Heart right ventricle (tissue), 16 donors: ENCODE results near the gene SCAMP4. TPM values are rescaled to one million over a fixed set of nuclear protein-coding genes. Genes with fewer than 3 reads are reported as not detected.

Experiments
- ATAC-seq, 8 donors: fragments of 200-7000 bp; cut with Tn5 transposase; one replicate each; pipeline ENCODE4 v1.9.1; 2020; ENCODE audit warnings: mild to moderate bottlenecking in 8 of 8, moderate library complexity in 8 of 8, moderate number of reproducible peaks in 1 of 8
- DNase-seq, 2 donors: peaks; one replicate each; pipeline ENCODE4 v3.0.0-alpha.2; 2020
- H3K27ac ChIP-seq, 10 donors: fragments of 200-600 bp; sonication (generic) in 2 of 10; one replicate each; pipeline versions ENCODE4 v1.5.0 to v1.8.0; 2020 to 2022; ENCODE audit warnings: mild to moderate bottlenecking in 3 of 10
- H3K27me3 ChIP-seq, 7 donors: fragments of 200-600 bp; one replicate each; pipeline ENCODE4 v1.8.0; 2021 to 2022; ENCODE audit warnings: mild to moderate bottlenecking in 2 of 7
- H3K36me3 ChIP-seq, 9 donors: fragments of 200-600 bp; sonication (generic) in 1 of 9; one replicate each; pipeline versions ENCODE4 v1.5.0 to v1.8.0; 2020 to 2022; ENCODE audit warnings: mild to moderate bottlenecking in 2 of 9
- H3K4me1 ChIP-seq, 9 donors: fragments of 200-600 bp; sonication (generic) in 1 of 9; one replicate each; pipeline versions ENCODE4 v1.5.0 to v1.8.0; 2020 to 2022; ENCODE audit warnings: mild to moderate bottlenecking in 4 of 9
- H3K4me3 ChIP-seq, 10 donors: fragments of 200-600 bp; sonication (generic) in 2 of 10; one replicate each; pipeline versions ENCODE4 v1.5.0 to v1.8.0; 2020 to 2022; ENCODE audit warnings: mild to moderate bottlenecking in 7 of 10, moderate library complexity in 2 of 10
- H3K9me3 ChIP-seq, 11 donors: fragments of 200-600 bp in 10 of 11; sonication (generic) in 2 of 11; one replicate each; pipeline versions ENCODE4 v1.5.0 to v1.8.0; 2013 to 2022; ENCODE audit warnings: mild to moderate bottlenecking in 2 of 11, control low read depth in 1 of 11, moderate library complexity in 1 of 11
- CTCF ChIP-seq, 9 donors: fragments of 200-600 bp; sonication (generic) in 2 of 9; IDR thresholded peaks; one replicate each; pipeline versions ENCODE4 v1.5.0 to v1.8.0; 2021 to 2022; ENCODE audit warnings: antibody characterized with exemption in 9 of 9, mild to moderate bottlenecking in 5 of 9, moderate library complexity in 1 of 9
- WGBS, 2 donors: extraction: QIAGEN DNeasy Blood & Tissue Kit; methylation state at CpG; one replicate each; pipeline ENCODE4 v1.1.7; 2013; ENCODE audit warnings: inconsistent platforms in 1 of 2; 5-methylcytosine and 5-hydroxymethylcytosine counted together
- intact Hi-C, 10 donors: fragments of 100-400 bp; cut with DNase I; formaldehyde crosslinking; loops; one replicate each; pipeline versions ENCODE4 v1.11.1 to v1.14.2; 2022
- polyA plus RNA-seq, 2 donors: library from polyadenylated mRNA; stranded (reverse); fragments of 200-250 nt; gene quantifications; one replicate each; pipeline ENCODE4 v1.2.3, GENCODE V29; 2013
- total RNA-seq, 10 donors: library from RNA; stranded (reverse); fragmentation: NEBNext Ultra II Directional in 3 of 10; extraction: Animal tissue kit (Norgen Biotek cat#: 25700) in 3 of 10; gene quantifications; one replicate each; pipeline versions ENCODE4 v1.2.1 to v1.2.4, GENCODE V29; 2021 to 2023
- donor health status: Arrhythmogenic right ventricular cardiomyopathy.
- donor health status: ischemic (EF 13 %, LVEDD 7.1; RV severe dilation, severe dysfunction).
- donor health status: healthy with polysubstance abuse.
- donor health status: DM: no; HTN: yes; CAD: no.
- donor health status: DM: no; HTN: no; CAD: no.
- donor health status: ischemic (EF 25% LVEDD 6.9; RV normal size, moderate dysfunction).
- donor health status: ischemic (EF 25% LVEDD 5.7; RV mildly dilated, moderate dysfunction).
- donor health status: healthy.
- donor health status: DM: yes; HTN: yes; CAD: no.
- donor health status: Ischemic cardiomyopathy.
- donor health status: ischemic (EF 35%, LVEDD 5.7; RV mildly dilated, moderate dysfunction).
- donor health status: nonischemic (EF 11% LVEDD 7.7; RV severe dilation, severe dysfunction).
- donor health status: DM: yes; HTN: yes; CAD: no.
- donor health status: PGD.
- donor health status: ischemic (EF 29% LVEDD 5.4; RV normal size, mild dysfunction).
- donor health status: nonischemic (EF 23%, LVEDD 6.1; RV moderate dilation, normal function).

The SCAMP4 gene
- total and polyA plus RNA-seq, 12 donors: 11.7 to 24.2 (median 15.8) TPM

- Histone ChIP-seq H3K27me3 (no peaks in the 10 kb centered on the region), H3K27ac (no peak overlapping the region), H3K4me3 (no peak overlapping the region), H3K4me1 (no peaks in the 10 kb centered on the region), H3K9me3 (no peaks in the 10 kb centered on the region), H3K36me3 (peaks cover 0 to 81% (median 33%) of the 10 kb centered on the region in 9 donors)
- DNase-seq: no peak
- intact Hi-C loops: no loop called here
- TF ChIP-seq CTCF (IDR thresholded peaks at IDR 0.05): no peak
- 93 to 96% methylated on average over 17 of the region's 17 CpGs for WGBS, 2 donors
- ATAC-seq: no peak
Observed at GRCh38 chr19:1917146-1917545, 11.9 kb downstream of the SCAMP4 start.

DNA sequence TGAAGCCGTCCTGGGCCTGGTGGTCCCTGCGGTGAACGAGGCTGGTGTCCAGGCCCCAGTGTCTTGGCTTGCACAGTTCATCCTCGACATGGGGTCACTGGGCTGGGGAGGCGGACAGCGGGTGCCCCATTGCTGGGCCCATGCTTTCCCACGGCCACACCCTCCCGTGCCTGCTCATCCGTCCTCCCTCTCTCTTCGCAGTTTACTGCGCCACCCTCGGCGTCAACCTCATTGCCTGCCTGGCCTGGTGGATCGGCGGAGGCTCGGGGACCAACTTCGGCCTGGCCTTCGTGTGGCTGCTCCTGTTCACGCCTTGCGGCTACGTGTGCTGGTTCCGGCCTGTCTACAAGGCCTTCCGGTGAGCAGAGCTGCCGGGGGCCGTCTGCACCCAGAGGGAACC lies 12.7 kb downstream of the SCAMP4 start:
- H3K36me3 ChIP-seq: peaks cover 0 to 81% (median 40%) of the 10 kb centered on the region in 9 donors
- peaks cover 0 to 4% (median 0%) of the 10 kb centered on the region in 11 donors for H3K9me3 ChIP-seq
- TF ChIP-seq CTCF (IDR thresholded peaks at IDR 0.05): no peak
- no peak overlapping the region for H3K4me3 ChIP-seq
- H3K4me1 ChIP-seq: no peaks in the 10 kb centered on the region
- H3K27me3 ChIP-seq: no peaks in the 10 kb centered on the region
- DNase-seq (no peak), ATAC-seq (no peak)
- WGBS, 2 donors: 93 to 95% methylated on average over 25 of the region's 25 CpGs
- H3K27ac ChIP-seq: no peak overlapping the region
- intact Hi-C loops: no loop called here

- intact Hi-C loops: no loop called here
- ATAC-seq (no peak), DNase-seq (no peak)
- no peak overlapping the region for H3K27ac ChIP-seq
- TF ChIP-seq CTCF (IDR thresholded peaks at IDR 0.05): no peak
- peaks cover 0 to 3% (median 0%) of the 10 kb centered on the region in 9 donors for H3K4me1 ChIP-seq
- H3K4me3 ChIP-seq: no peak overlapping the region
- H3K9me3 ChIP-seq: peaks cover 0 to 4% (median 0%) of the 10 kb centered on the region in 11 donors
- peaks cover 0 to 81% (median 45%) of the 10 kb centered on the region in 9 donors for H3K36me3 ChIP-seq
- H3K27me3 ChIP-seq: no peaks in the 10 kb centered on the region
- 95 to 97% methylated on average over 26 to 28 of the region's 28 CpGs for WGBS, 2 donors
Observed at GRCh38 chr19:1918975-1919374, 13.8 kb downstream of the SCAMP4 start.

DNA sequence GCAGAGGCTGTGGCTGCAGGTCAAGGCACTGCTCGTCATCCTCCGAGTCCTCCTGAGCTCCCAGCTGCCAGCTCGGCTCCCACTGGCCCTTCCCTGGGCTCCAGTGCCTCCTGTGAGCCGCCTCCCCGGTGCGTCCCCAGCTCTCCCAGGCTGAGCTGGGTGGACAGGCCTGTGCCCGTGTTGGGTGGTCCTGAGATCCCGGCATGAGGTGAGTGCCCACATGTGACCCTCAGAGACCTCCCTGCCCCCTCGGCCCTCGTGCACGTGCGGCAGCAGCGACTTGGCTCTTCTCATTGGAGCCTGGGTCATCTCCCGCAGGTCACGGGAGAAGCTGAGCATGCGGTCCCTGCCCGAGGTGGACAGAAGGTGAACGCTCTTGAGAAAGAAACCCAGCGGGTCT lies 15.4 kb downstream of the SCAMP4 start:
- Histone ChIP-seq H3K36me3 (peaks cover 0 to 82% (median 45%) of the 10 kb centered on the region in 9 donors), H3K9me3 (peaks cover 0 to 4% (median 0%) of the 10 kb centered on the region in 11 donors), H3K27ac (no peak overlapping the region), H3K27me3 (no peaks in the 10 kb centered on the region), H3K4me3 (no peak overlapping the region), H3K4me1 (peaks cover 0 to 3% (median 0%) of the 10 kb centered on the region in 9 donors)
- ATAC-seq (no peak), DNase-seq (no peak)
- 92 to 94% methylated on average over 19 of the region's 19 CpGs for WGBS, 2 donors
- intact Hi-C loops: loop anchor here in 4 of 10 donors (5.0 to 10.0 kb wide), 3 partner anchors 144 to 157 kb away; no protein-coding TSS in a partner anchor
- TF ChIP-seq CTCF (IDR thresholded peaks at IDR 0.05): no peak
